Measurements from ENCODE around the gene TPST1.
A peak's percentile ranks its signal among the peaks of the same experiment; 100 is the strongest.

TPST1 gene

GRCh38 chr7:66238773-66239466 is 33.8 kb downstream of the TPST1 start:
- DNase-seq (ENCODE audit: low read depth): no peak

GRCh38 chr7:66239467-66239856 is 34.3 kb downstream of the TPST1 start:
- DNase-seq (ENCODE audit: low read depth): no peak

GRCh38 chr7:66245008-66245407 is 39.9 kb downstream of the TPST1 start:
- no peak for DNase-seq (ENCODE audit: low read depth)

- DNase-seq (ENCODE audit: low read depth): no peak
Measured at GRCh38 chr7:66246554-66247171, 41.5 kb downstream of the TPST1 start.

- no peak for DNase-seq (ENCODE audit: low read depth)
Measured at GRCh38 chr7:66247380-66248078, 42.4 kb downstream of the TPST1 start.

GRCh38 chr7:66250711-66251110 is 45.6 kb downstream of the TPST1 start:
- no peak for DNase-seq (ENCODE audit: low read depth)

- no peak for DNase-seq (ENCODE audit: low read depth)
Measured at GRCh38 chr7:66255534-66256100, 50.5 kb downstream of the TPST1 start.

- no peak for DNase-seq (ENCODE audit: low read depth)
Measured at GRCh38 chr7:66256281-66256680, 51.1 kb downstream of the TPST1 start.

GRCh38 chr7:66257481-66257880 is 52.3 kb downstream of the TPST1 start:
- DNase-seq (ENCODE audit: low read depth): no peak

GRCh38 chr7:66258409-66258808 is 53.3 kb downstream of the TPST1 start:
- no peak for DNase-seq (ENCODE audit: low read depth)

- no peak for DNase-seq (ENCODE audit: low read depth)
Measured at GRCh38 chr7:66261941-66262340, 56.8 kb downstream of the TPST1 start.

- DNase-seq (ENCODE audit: low read depth): no peak
Measured at GRCh38 chr7:66263936-66264335, 58.8 kb downstream of the TPST1 start.

GRCh38 chr7:66265566-66265965 is 60.4 kb downstream of the TPST1 start:
- DNase-seq (ENCODE audit: low read depth): no peak

- no peak for DNase-seq (ENCODE audit: low read depth)
Measured at GRCh38 chr7:66267249-66267648, 62.1 kb downstream of the TPST1 start.

GRCh38 chr7:66269978-66270377 is 64.8 kb downstream of the TPST1 start:
- no peak for DNase-seq (ENCODE audit: low read depth)

GRCh38 chr7:66272321-66272720 is 67.2 kb downstream of the TPST1 start:
- no peak for DNase-seq (ENCODE audit: low read depth)

- no peak for DNase-seq (ENCODE audit: low read depth)
Measured at GRCh38 chr7:66276363-66276762, 71.2 kb downstream of the TPST1 start.

- DNase-seq (ENCODE audit: low read depth): no peak
Measured at GRCh38 chr7:66277492-66277891, 72.4 kb downstream of the TPST1 start.

- no peak for DNase-seq (ENCODE audit: low read depth)
Measured at GRCh38 chr7:66279912-66280311, 74.8 kb downstream of the TPST1 start.

- DNase-seq (ENCODE audit: low read depth): peak; percentile 29
Measured at GRCh38 chr7:66281678-66282590, 76.8 kb downstream of the TPST1 start.

GRCh38 chr7:66282591-66282935 is 77.4 kb downstream of the TPST1 start:
- DNase-seq (ENCODE audit: low read depth): no peak

Measured in CMK (cell line).